ENCODE results near the gene F7.
"Not testable (repeated sequence)": the region's sequence is repeated elsewhere in the genome, so short reads cannot be mapped to it uniquely, and the experiment has no call there.

Gene F7

DNA sequence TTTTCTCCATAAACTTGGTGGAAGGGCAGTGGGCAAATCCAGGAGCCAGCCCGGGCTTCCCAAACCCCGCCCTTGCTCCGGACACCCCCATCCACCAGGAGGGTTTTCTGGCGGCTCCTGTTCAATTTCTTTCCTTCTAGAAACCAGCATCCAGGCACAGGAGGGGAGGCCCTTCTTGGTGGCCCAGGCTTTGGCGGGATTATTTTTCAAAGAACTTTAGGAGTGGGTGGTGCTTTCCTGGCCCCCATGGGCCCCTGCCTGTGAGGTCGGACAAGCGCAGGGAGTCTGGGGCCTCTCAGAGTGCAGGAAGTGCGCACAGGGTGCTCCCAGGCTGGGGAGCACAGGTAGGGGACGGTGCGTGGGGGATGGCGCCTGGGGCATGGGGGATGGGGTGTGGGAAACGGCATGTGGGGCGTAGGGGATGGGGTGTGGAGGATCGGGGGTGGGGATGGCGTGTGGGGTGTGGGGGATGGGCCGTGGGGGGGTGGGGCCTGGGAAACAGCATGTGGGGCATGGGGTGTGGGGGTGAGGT is 396 bp downstream of the F7 start:
- no peak for DNase-seq

DNA sequence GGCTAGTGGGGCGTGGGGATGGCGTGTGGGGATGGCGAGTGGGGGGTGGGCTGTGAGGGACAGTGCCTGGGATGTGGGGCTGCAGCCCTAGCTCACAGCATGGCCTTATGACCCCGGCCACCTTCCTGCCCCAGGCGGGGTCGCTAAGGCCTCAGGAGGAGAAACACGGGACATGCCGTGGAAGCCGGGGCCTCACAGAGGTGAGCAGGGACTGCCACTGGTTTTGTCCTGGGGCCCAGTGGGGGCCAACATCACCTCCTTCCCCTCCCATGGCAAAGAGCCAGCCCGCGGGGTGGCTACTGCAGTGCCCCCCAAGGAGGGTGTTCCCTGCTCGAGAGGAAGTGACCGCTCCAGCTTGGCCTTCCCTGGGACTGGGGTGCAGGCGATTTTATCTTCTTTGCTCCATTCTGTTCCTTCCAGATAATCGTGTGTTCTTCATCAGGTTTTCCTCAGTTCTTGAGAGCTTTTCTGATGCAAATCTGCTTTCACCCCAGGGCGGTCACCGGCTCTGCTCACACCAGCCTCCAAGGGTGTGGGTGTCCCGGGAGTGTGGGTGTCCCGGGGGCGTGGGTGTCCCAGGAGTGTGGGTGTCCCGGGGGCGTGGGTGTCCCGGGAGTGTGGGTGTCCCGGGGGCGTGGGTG is 1.2 kb downstream of the F7 start:
- no peak for DNase-seq

DNA sequence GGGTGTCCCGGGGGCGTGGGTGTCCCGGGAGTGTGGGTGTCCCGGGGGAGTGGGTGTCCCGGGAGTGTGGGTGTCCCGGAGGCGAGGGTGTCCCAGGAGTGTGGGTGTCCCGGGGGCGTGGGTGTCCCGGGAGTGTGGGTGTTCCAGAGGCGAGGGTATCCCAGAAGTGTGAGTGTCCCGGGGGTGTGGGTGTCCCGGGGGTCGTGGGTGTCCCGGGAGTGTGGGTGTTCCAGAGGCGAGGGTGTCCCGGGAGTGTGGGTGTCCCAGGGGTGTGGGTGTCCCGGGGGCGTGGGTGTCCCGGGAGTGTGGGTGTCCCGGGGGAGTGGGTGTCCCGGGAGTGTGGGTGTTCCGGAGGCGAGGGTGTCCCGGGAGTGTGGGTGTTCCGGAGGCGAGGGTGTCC is 2.9 kb downstream of the F7 start:
- DNase-seq = not testable (repeated sequence)

DNA sequence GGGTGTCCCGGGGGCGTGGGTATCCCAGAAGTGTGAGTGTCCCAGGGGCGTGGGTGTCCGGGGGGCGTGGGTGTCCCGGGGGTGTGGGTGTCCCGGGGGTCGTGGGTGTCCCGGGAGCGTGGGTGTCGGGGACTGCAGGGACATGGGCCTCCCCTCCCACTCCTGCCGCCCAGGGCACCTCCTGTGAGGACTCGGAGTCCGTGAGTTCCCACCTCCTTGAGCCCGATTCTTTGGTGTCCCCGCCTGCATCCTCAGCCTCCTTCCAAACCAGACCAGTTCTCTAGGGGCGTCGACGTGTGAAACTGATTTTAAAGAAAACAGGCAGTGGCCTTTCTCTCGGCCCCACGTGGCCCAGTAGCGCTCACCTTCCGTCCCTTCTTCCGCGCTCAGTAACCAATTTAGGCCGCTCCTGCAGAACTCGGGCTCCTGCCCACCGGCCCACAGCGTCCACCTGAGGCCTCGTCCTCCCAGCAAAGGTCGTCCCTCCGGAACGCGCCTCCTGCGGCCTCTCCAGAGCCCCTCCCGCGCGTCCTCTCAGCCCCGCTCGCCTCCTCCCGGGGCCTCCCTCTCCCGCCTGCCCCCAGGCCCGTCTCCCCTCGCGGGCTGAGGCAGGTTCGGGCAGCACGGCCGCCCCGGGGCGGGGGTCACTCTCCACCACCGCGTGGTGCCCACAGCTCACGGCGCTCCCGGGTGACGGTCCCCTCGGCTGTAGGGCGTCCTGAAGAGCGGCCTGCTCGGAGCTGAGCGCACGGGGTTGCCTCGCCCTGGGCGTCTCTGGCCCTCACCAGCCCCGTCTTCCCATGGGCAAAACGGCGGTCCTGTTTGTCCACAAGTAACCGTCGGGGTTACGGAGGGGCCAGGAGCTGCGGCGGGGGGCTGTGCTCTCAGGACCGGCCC is 3.8 kb downstream of the F7 start:
- DNase-seq = no peak

DNA sequence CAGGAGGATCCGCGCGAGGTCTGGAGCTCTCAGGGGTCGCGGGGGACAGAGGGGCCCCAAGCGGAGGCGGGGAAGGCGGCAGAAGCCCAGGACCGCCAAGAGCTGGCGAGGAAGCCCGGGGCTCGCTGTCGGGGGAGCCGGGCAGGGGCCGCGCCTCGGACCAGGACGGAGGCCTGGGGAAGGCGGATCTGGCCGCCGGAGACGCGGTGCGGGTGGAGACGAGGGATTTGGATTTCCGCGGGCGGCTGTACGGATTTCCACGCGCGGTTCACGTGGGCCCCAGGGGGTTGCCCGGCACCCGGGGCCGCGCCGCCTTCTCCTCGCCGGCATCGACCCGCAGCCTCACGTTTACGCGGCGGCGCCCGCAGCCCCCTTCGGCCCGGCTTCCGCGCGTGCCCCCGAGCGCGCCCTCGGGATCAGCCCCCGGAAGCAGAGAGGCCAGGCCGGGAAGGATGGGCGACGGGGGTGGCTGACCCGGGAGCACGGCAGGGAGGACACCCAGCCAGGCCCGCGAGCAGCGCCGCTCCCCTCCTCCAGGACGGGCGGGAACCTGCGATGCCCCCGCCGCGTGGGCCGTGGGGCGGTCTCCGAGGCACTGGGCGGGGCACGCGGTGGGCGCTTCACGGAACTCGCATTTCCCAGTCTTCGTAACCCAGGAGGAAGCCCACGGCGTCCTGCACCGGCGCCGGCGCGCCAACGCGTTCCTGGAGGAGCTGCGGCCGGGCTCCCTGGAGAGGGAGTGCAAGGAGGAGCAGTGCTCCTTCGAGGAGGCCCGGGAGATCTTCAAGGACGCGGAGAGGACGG is 4.7 kb downstream of the F7 start:
- no peak for DNase-seq

DNA sequence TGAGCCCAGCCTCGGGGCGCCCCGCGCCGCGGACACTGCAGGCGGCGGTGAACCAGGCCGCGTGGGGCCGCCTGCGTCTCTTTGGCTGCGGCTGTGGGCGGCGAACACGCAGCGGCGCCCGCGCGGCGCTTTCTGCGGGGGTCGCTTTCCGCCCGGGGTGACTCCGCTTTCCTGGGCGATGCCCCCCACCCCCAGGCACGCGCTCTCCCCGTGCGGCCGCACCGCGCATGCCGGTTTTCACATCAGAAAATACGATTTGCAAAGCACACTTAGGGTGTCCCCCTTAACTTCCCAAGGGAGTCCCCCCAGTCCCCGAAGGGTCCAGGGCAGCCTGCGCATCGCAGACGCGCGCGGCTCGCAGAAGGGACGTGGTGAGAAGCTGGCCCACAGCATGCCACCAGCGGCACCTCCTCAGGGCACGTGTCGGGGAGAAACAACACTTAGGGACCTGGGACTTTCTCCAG is 5.3 kb downstream of the F7 start:
- DNase-seq = no peak

DNA sequence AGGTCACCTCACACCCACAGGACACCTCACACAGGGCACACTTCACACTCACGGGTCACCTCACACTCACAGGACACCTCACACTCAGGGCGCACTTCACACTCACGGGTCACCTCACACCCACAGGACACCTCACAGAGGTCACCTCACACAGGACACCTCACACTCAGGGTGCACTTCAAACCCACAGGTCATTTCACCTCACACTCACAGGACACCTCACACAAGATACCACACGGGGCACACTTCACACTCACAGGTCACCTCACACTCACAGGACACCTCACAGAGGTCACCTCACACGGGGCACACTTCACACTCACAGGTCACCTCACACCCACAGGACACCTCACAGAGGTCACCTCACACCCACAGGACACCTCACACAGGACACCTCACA is 6.2 kb downstream of the F7 start:
- DNase-seq = not testable (repeated sequence)

DNA sequence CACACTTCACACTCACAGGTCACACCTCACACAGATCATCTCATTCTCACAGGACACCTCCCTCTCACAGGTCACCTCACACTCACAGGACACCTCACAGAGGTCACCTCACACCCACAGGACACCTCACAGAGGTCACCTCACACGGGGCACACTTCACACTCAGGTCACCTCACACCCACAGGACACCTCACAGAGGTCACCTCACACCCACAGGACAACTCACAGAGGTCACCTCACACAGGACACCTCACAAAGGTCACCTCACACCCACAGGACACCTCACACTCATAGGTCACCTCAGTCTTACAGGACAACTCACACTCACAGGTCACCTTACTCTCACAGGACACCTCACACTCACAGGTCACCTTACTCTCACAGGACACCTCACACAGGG is 6.9 kb downstream of the F7 start:
- DNase-seq = not testable (repeated sequence)

DNA sequence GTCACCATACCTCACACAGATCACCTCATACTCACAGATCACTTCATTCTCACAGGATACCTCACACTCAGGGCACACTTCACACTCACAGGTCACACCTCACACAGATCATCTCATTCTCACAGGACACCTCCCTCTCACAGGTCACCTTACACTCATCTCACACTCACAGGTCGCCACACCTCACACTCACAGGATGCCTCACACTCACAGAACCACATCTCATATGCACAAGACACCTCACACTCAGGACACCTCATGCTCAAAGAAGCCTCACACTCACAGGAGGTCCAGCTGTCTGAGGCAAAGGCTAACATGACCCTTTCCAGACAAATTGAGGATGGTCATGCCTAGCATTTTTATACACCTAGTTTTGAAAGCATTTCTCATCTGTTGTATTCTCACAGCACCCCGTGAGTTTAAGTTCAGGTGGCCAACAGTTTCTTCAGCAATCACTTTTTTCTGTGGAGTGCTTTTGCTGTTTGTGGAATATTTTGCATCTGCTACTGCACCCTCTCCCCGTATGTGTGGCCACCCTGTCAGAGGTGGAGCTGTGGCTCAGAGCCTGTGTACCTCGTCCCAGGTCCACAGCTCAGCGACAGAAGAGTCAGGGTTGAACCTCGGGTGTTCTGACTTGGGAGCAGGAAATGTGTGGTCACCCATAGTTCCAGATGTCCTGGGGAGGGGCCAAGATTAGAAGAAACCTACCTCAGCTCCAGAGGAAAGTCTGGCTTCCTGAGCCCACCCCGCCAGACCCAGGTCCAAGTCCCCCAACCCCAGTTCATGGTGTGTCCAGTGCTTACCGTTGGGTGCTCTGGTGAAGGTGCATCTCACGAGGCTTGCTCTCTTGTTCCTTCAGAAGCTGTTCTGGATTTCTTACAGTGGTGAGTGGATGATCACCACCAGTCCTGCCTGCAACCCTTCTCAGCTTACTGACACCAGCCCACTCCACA is 7.6 kb downstream of the F7 start:
- no peak for DNase-seq

DNA sequence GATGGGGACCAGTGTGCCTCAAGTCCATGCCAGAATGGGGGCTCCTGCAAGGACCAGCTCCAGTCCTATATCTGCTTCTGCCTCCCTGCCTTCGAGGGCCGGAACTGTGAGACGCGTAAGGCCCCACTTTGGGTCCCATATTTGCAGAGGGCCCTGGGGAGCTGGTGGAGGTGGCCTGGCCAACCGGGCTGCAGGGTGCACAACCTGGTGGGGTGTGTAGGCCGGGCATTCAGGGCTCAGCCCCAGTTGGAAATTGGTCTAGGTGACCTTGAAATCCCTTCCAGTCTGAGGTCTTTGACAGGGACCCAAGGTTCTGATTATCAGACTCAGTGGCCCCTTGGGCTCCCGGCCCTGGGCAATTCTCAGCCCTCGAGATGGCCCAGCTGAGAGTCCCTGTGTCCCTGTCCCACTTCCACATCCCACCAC is 8.3 kb downstream of the F7 start:
- DNase-seq = no peak

DNA sequence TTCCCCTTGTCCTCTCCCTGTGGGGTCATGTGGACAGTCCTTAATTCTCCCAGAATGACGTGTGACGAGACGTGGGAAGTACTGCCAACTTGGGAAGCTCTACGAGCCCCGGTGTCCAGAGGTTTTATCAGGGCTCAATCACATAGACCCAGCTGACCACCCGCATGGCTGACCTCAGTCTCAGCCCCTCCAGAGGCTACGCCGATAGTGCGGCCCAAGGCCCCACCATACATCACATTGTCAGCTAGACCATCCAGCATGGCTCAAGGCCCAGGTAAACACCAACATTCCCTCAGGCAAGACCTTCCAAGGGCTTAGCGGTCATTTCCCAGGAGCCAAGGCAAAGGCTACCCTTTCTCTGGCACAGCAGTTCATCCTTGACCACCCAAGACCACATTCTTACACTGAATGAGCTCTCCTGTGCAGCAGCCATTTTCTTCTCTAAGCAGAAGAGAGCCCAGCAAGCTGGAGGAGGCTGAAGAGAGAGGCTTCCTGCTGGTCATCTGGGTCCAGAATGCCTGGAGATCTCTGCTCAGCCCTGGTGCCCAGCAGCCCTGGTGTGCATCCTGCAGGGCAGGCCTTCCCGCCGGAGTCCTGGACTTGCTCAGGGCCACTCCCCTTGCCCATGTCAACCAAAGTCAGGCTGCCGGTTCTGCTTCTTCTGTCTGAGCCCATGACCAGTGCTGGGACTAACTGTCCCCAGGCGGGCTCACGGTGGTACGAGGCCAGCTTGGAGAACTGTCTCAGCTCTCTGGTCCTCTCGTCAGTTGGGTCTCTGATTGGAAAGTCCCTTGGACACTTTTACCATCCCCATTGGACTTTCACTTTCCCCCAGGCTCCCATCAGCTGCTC is 9.1 kb downstream of the F7 start:
- DNase-seq = no peak

DNA sequence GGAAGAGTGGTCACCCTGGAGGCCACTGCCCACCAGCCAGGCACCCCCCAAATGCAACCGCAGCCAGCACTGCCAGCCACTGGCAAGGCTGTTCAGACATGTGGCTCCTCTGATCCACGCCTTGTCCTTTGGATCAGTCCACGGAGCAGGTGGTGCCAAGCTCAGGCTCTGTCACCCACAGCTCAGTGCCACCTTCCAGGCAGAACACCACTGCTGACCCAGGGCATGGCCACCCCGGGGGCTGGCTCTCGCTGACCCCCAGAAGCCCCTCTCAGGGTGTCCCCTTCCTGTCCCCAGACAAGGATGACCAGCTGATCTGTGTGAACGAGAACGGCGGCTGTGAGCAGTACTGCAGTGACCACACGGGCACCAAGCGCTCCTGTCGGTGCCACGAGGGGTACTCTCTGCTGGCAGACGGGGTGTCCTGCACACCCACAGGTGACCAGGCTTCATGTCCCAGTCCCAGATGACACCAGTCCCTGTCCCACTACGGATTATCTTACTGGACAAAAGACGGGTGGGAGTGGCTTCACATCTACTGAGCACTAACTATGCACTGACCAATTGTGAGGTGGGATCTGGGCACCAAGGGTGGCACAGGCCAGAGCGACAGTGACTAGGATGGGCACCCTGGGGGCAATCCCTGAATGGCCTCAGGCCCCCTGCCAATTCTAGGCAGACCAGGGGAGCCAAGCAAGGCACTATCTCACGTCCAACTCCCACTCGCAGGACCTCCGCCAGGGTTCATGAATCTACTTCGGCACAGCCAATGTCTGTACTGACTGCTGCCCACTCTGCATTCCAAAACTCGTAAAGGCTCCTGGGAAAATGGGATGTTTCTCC is 10.0 kb downstream of the F7 start:
- no peak for DNase-seq

DNA sequence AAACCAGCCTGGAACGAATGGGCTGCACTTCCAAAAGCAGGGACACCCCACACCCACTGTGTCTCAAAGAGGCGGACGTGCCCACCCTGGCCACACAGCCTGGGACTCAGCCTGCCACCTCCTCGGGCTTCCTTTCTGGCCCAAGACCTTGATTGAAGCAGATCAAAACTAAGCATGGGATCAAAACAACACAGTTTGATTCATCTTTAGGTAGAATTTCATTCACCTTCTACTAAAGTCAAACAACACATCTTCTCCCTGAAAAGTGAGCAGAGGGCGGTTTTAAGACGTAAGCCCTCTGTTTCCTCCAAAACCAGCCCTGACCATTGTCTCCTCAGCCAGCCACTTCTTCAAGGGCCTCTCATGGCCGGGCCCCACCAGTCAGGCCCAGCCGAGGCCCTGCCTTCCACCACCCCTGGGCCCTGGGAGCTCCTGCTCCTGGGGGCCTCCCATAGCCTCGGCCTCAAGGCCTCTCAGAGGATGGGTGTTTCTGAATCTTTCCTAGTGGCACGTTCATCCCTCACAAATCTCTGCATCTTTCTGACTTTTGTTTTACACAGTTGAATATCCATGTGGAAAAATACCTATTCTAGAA is 10.7 kb downstream of the F7 start:
- no peak for DNase-seq

DNA sequence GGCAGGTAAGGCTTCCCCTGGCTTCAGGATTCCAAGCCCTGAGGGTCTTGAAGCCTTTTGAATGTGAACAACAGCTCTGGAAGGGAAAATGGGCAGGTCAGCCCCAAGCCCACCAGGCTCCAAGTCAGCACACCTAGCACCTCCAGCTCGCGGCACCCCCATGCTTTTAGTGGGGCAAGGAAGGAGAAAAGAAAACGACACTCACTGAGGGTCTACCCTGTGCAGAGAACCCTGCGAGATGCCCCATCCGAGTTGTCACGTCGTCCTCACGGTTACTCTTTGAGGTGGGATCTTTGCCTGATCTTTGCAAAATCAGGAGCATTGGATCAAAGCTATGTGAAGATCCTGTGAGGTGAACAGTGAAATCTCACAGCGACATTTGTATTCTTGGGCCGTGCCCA is 11.3 kb downstream of the F7 start:
- DNase-seq = no peak

DNA sequence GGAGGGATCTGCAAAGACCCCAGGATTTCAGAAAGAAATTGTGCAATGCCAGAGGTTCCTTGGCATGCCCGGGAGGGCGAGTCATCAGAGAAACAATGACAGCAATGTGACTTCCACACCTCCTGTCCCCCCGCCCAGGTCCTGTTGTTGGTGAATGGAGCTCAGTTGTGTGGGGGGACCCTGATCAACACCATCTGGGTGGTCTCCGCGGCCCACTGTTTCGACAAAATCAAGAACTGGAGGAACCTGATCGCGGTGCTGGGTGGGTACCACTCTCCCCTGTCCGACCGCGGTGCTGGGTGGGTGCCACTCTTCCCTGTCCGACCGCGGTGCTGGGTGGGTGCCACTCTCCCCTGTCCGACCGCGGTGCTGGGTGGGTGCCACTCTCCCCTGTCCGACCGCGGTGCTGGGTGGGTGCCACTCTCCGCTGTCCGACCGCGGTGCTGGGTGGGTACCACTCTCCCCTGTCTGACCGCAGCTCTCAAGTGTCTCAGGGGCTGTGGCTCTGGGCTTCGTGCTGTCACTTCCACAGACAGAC is 11.8 kb downstream of the F7 start:
- DNase-seq = no peak

DNA sequence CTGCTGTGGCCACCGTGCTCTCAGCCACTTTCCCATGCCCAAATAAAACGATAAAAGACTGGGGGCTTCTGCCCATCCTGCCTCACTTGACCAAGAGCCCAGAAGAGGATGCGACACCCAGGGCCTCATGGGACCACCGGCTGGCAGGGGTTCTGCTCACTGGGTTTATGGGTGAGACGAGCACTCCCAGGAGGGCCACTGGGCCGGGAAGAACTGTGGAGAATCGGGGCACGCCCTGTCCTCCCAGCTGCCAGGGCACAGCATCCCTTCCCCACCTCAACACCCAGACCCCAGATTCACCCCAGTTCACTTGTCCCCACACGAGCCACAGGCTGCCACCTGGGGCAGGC is 12.3 kb downstream of the F7 start:
- no peak for DNase-seq

DNA sequence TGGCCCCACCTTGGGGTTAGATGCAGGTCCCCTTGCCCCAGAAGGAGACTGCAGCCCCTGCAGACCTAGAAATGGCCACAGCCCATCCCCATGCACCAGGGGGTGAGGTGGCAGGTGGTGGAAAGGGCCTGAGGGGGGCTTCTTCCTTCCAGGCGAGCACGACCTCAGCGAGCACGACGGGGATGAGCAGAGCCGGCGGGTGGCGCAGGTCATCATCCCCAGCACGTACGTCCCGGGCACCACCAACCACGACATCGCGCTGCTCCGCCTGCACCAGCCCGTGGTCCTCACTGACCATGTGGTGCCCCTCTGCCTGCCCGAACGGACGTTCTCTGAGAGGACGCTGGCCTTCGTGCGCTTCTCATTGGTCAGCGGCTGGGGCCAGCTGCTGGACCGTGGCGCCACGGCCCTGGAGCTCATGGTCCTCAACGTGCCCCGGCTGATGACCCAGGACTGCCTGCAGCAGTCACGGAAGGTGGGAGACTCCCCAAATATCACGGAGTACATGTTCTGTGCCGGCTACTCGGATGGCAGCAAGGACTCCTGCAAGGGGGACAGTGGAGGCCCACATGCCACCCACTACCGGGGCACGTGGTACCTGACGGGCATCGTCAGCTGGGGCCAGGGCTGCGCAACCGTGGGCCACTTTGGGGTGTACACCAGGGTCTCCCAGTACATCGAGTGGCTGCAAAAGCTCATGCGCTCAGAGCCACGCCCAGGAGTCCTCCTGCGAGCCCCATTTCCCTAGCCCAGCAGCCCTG is 12.8 kb downstream of the F7 start:
- no peak for DNase-seq

DNA sequence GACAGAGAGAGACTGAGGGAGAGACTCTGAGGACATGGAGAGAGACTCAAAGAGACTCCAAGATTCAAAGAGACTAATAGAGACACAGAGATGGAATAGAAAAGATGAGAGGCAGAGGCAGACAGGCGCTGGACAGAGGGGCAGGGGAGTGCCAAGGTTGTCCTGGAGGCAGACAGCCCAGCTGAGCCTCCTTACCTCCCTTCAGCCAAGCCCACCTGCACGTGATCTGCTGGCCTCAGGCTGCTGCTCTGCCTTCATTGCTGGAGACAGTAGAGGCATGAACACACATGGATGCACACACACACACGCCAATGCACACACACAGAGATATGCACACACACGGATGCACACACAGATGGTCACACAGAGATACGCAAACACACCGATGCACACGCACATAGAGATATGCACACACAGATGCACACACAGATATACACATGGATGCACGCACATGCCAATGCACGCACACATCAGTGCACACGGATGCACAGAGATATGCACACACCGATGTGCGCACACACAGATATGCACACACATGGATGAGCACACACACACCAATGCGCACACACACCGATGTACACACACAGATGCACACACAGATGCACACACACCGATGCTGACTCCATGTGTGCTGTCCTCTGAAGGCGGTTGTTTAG is 13.7 kb downstream of the F7 start:
- DNase-seq = no peak

Measured in NCI-H1105 (cell line).